HG02973 (cell line): Measurements from ENCODE around the gene EVI5L.

ENCODE experiments used
- ATAC-seq: cut with Tn5 transposase; IDR thresholded peaks from one replicate; pipeline ENCODE4 v1.9.1; 2021; ENCODE audit warnings: moderate library complexity; ENCODE audit not compliant: unreplicated experiment

The EVI5L gene

GRCh38 chr19:7859831-7860713 lies 30.1 kb downstream of the EVI5L start:
- no peak for ATAC-seq

- no peak for ATAC-seq
Measured at GRCh38 chr19:7860714-7861618, 30.9 kb downstream of the EVI5L start.

GRCh38 chr19:7861619-7862412 lies 31.8 kb downstream of the EVI5L start:
- ATAC-seq = no peak

GRCh38 chr19:7862413-7862951 lies 32.5 kb downstream of the EVI5L start:
- no peak for ATAC-seq

GRCh38 chr19:7863157-7863970 lies 33.3 kb downstream of the EVI5L start:
- ATAC-seq = no peak

GRCh38 chr19:7863971-7864689 lies 34.1 kb downstream of the EVI5L start:
- no peak for ATAC-seq

- ATAC-seq = no peak
Measured at GRCh38 chr19:7864690-7865074, 34.7 kb downstream of the EVI5L start.

GRCh38 chr19:7865262-7865911 lies 35.4 kb downstream of the EVI5L start:
- no peak for ATAC-seq

- no peak for ATAC-seq
Measured at GRCh38 chr19:7866399-7867091, 36.5 kb downstream of the EVI5L start.

- ATAC-seq = no peak
Measured at GRCh38 chr19:7867092-7867844, 37.2 kb downstream of the EVI5L start.

GRCh38 chr19:7868326-7868670 lies 38.3 kb downstream of the EVI5L start:
- ATAC-seq = no peak

- ATAC-seq = peak; percentile 51
Measured at GRCh38 chr19:7868671-7869452, 38.8 kb downstream of the EVI5L start.

GRCh38 chr19:7869453-7869909 lies 39.5 kb downstream of the EVI5L start:
- ATAC-seq = peak; percentile 35

GRCh38 chr19:7869910-7870511 lies 40.0 kb downstream of the EVI5L start:
- no peak for ATAC-seq

GRCh38 chr19:7870571-7871436 lies 40.8 kb downstream of the EVI5L start:
- no peak for ATAC-seq
